ENCODE results near the gene FYCO1.

- no peak for TF ChIP-seq CTCF (optimal IDR thresholded peaks at IDR 0.05 in 1 of 3, IDR thresholded peaks at IDR 0.05 in 1 of 3, conservative IDR thresholded peaks at IDR 0.05 in 1 of 3; ENCODE audit: extremely low read depth in 1 of 3, insufficient read depth in 2 of 3, low read length in 3 of 3)
- TF ChIP-seq EZH2 (IDR thresholded peaks at IDR 0.05; ENCODE audit: low read length) = no peak
Observed at GRCh38 chr3:45905755-45906154, 89.9 kb downstream of the FYCO1 start.
